Measurements from ENCODE around the gene ATG7. TPM values are rescaled to one million over a fixed set of nuclear protein-coding genes. Genes with fewer than 3 reads are reported as not detected.
"Not testable (repeated sequence)": the region's sequence is repeated elsewhere in the genome, so short reads cannot be mapped to it uniquely, and the experiment has no call there.

ATG7 gene
- total and polyA plus RNA-seq, 2 donors, result 14.1 to 63.2 TPM

- not testable (repeated sequence) for H3K4me3 ChIP-seq (ENCODE audit: low read depth, low read length); DNase-seq (ENCODE audit: extremely low spot score); H3K4me1 ChIP-seq (ENCODE audit: insufficient read depth); H3K36me3 ChIP-seq (ENCODE audit: insufficient read depth); H3K27ac ChIP-seq (ENCODE audit: low read depth)
- 98% methylated on average over 4 of the region's 4 CpGs for WGBS
Observed at GRCh38 chr3:11408324-11408859, 136.2 kb downstream of the ATG7 start.

GRCh38 chr3:11410564-11410963 lies 138.4 kb downstream of the ATG7 start:
- no peaks in the 10 kb centered on the region for H3K36me3 ChIP-seq (ENCODE audit: insufficient read depth)
- no peak overlapping the region for H3K27ac ChIP-seq (ENCODE audit: low read depth)
- DNase-seq (ENCODE audit: extremely low spot score), result no peak
- H3K4me1 ChIP-seq (ENCODE audit: insufficient read depth), result no peaks in the 10 kb centered on the region
- no peak overlapping the region for H3K4me3 ChIP-seq (ENCODE audit: low read depth, low read length)

GRCh38 chr3:11411956-11412355 lies 139.8 kb downstream of the ATG7 start:
- no peak for DNase-seq (ENCODE audit: extremely low spot score)
- no peaks in the 10 kb centered on the region for H3K36me3 ChIP-seq (ENCODE audit: insufficient read depth)
- no peak overlapping the region for H3K27ac ChIP-seq (ENCODE audit: low read depth)
- H3K4me1 ChIP-seq (ENCODE audit: insufficient read depth), result no peaks in the 10 kb centered on the region
- no peak overlapping the region for H3K4me3 ChIP-seq (ENCODE audit: low read depth, low read length)

GRCh38 chr3:11413071-11413470 lies 140.9 kb downstream of the ATG7 start:
- Histone ChIP-seq H3K4me3 (ENCODE audit: low read depth, low read length) (no peak overlapping the region), H3K27ac (ENCODE audit: low read depth) (no peak overlapping the region), H3K4me1 (ENCODE audit: insufficient read depth) (no peaks in the 10 kb centered on the region), H3K36me3 (ENCODE audit: insufficient read depth) (no peaks in the 10 kb centered on the region)
- 80% methylated on average over 4 of the region's 4 CpGs for WGBS
- DNase-seq (ENCODE audit: extremely low spot score), result no peak

GRCh38 chr3:11415099-11415498 lies 142.9 kb downstream of the ATG7 start:
- Histone ChIP-seq H3K4me1 (ENCODE audit: insufficient read depth) (no peaks in the 10 kb centered on the region), H3K36me3 (ENCODE audit: insufficient read depth) (no peaks in the 10 kb centered on the region), H3K4me3 (ENCODE audit: low read depth, low read length) (no peak overlapping the region), H3K27ac (ENCODE audit: low read depth) (no peak overlapping the region)
- WGBS, result 94% methylated on average over 1 of the region's 1 CpG
- DNase-seq (ENCODE audit: extremely low spot score), result no peak

- WGBS, result 23% methylated on average over 1 of the region's 1 CpG
- Histone ChIP-seq H3K4me1 (ENCODE audit: insufficient read depth) (no peaks in the 10 kb centered on the region), H3K4me3 (ENCODE audit: low read depth, low read length) (no peak overlapping the region), H3K27ac (ENCODE audit: low read depth) (no peak overlapping the region), H3K36me3 (ENCODE audit: insufficient read depth) (no peaks in the 10 kb centered on the region)
- no peak for DNase-seq (ENCODE audit: extremely low spot score)
Observed at GRCh38 chr3:11420066-11420465, 147.9 kb downstream of the ATG7 start.

- Histone ChIP-seq H3K4me1 (ENCODE audit: insufficient read depth) (no peaks in the 10 kb centered on the region), H3K36me3 (ENCODE audit: insufficient read depth) (no peaks in the 10 kb centered on the region), H3K27ac (ENCODE audit: low read depth) (no peak overlapping the region), H3K4me3 (ENCODE audit: low read depth, low read length) (no peak overlapping the region)
- 100% methylated on average over 1 of the region's 1 CpG for WGBS
- DNase-seq (ENCODE audit: extremely low spot score), result no peak
Observed at GRCh38 chr3:11422291-11422690, 150.1 kb downstream of the ATG7 start.

GRCh38 chr3:11423868-11424267 lies 151.7 kb downstream of the ATG7 start:
- no peak for DNase-seq (ENCODE audit: extremely low spot score)
- no peaks in the 10 kb centered on the region for H3K36me3 ChIP-seq (ENCODE audit: insufficient read depth)
- H3K27ac ChIP-seq (ENCODE audit: low read depth), result no peak overlapping the region
- H3K4me3 ChIP-seq (ENCODE audit: low read depth, low read length), result no peak overlapping the region
- WGBS, result 88% methylated on average over 6 of the region's 6 CpGs
- H3K4me1 ChIP-seq (ENCODE audit: insufficient read depth), result no peaks in the 10 kb centered on the region

GRCh38 chr3:11424277-11424676 lies 152.1 kb downstream of the ATG7 start:
- DNase-seq (ENCODE audit: extremely low spot score), result no peak
- Histone ChIP-seq H3K4me1 (ENCODE audit: insufficient read depth) (no peaks in the 10 kb centered on the region), H3K27ac (ENCODE audit: low read depth) (no peak overlapping the region), H3K4me3 (ENCODE audit: low read depth, low read length) (no peak overlapping the region), H3K36me3 (ENCODE audit: insufficient read depth) (no peaks in the 10 kb centered on the region)
- 100% methylated on average over 2 of the region's 2 CpGs for WGBS

- 77% methylated on average over 6 of the region's 6 CpGs for WGBS
- no peak overlapping the region for H3K27ac ChIP-seq (ENCODE audit: low read depth)
- no peak overlapping the region for H3K4me3 ChIP-seq (ENCODE audit: low read depth, low read length)
- no peaks in the 10 kb centered on the region for H3K36me3 ChIP-seq (ENCODE audit: insufficient read depth)
- no peak for DNase-seq (ENCODE audit: extremely low spot score)
- no peaks in the 10 kb centered on the region for H3K4me1 ChIP-seq (ENCODE audit: insufficient read depth)
Observed at GRCh38 chr3:11430207-11430606, 158.0 kb downstream of the ATG7 start.

GRCh38 chr3:11430624-11431023 lies 158.4 kb downstream of the ATG7 start:
- no peak overlapping the region for H3K27ac ChIP-seq (ENCODE audit: low read depth)

GRCh38 chr3:11431319-11431718 lies 159.1 kb downstream of the ATG7 start:
- Histone ChIP-seq H3K36me3 (ENCODE audit: insufficient read depth) (no peaks in the 10 kb centered on the region), H3K27ac (ENCODE audit: low read depth) (no peak overlapping the region), H3K4me3 (ENCODE audit: low read depth, low read length) (no peak overlapping the region), H3K4me1 (ENCODE audit: insufficient read depth) (no peaks in the 10 kb centered on the region)
- 90% methylated on average over 3 of the region's 3 CpGs for WGBS
- DNase-seq (ENCODE audit: extremely low spot score), result no peak

More at GRCh38 chr3:11430624-11431023, 158.4 kb downstream of the ATG7 start:
- 79% methylated on average over 2 of the region's 2 CpGs for WGBS
- Histone ChIP-seq H3K4me3 (ENCODE audit: low read depth, low read length) (no peak overlapping the region), H3K4me1 (ENCODE audit: insufficient read depth) (no peaks in the 10 kb centered on the region), H3K36me3 (ENCODE audit: insufficient read depth) (no peaks in the 10 kb centered on the region)
- no peak for DNase-seq (ENCODE audit: extremely low spot score)

- Histone ChIP-seq H3K36me3 (ENCODE audit: insufficient read depth) (no peaks in the 10 kb centered on the region), H3K27ac (ENCODE audit: low read depth) (no peak overlapping the region), H3K4me3 (ENCODE audit: low read depth, low read length) (no peak overlapping the region), H3K4me1 (ENCODE audit: insufficient read depth) (no peaks in the 10 kb centered on the region)
- WGBS, result 30% methylated on average over 3 of the region's 3 CpGs
- peak; percentile 50 for DNase-seq (ENCODE audit: extremely low spot score)
Observed at GRCh38 chr3:11434017-11434526, 161.9 kb downstream of the ATG7 start.

- Histone ChIP-seq H3K4me1 (ENCODE audit: insufficient read depth) (no peaks in the 10 kb centered on the region), H3K27ac (ENCODE audit: low read depth) (no peak overlapping the region), H3K36me3 (ENCODE audit: insufficient read depth) (no peaks in the 10 kb centered on the region), H3K4me3 (ENCODE audit: low read depth, low read length) (no peak overlapping the region)
- WGBS, result 42% methylated on average over 6 of the region's 6 CpGs
- DNase-seq (ENCODE audit: extremely low spot score), result no peak
Observed at GRCh38 chr3:11434563-11435096, 162.4 kb downstream of the ATG7 start.
